GM12878 (cell line): ENCODE data around the gene MPC1. TPM values are rescaled to one million over a fixed set of nuclear protein-coding genes. Genes with fewer than 3 reads are reported as not detected.

Source experiments
- ASH2L ChIP-seq: fragments of 300-600, 200-600 bp; sonication (generic); IDR thresholded peaks from 2 replicates; pipeline ENCODE4 v1.6.1; 2017; ENCODE audit warnings: low read depth, mild to moderate bottlenecking, borderline replicate concordance
- CBX3 ChIP-seq: fragments of 200-600 bp; sonication (generic); IDR thresholded peaks from 2 replicates; pipeline ENCODE4 v1.6.1; 2016; ENCODE audit warnings: low read depth, borderline replicate concordance
- CEBPZ ChIP-seq: fragments of 150-350 bp; IDR thresholded peaks from 2 replicates; pipeline ENCODE4 v1.6.1; 2016; ENCODE audit warnings: low read depth, low read length
- CREB1 ChIP-seq: IDR thresholded peaks from 2 replicates; pipeline ENCODE4 v1.6.1; 2012; ENCODE audit warnings: low read depth, mild to moderate bottlenecking, inconsistent platforms
- EED ChIP-seq: sonication (generic); IDR thresholded peaks from 2 replicates; pipeline ENCODE4 v1.6.1; 2016; ENCODE audit warnings: antibody characterized with exemption, low read depth
- HDGF ChIP-seq: fragments of 450-650 bp; IDR thresholded peaks from 2 replicates; pipeline ENCODE4 v1.6.1; 2016; ENCODE audit warnings: antibody characterized with exemption
- IRF5 ChIP-seq: fragments of 450-650 bp; IDR thresholded peaks from 2 replicates; pipeline ENCODE4 v1.6.1; 2017; ENCODE audit warnings: borderline replicate concordance
- LARP7 ChIP-seq: fragments of 450-650 bp; IDR thresholded peaks from 2 replicates; pipeline ENCODE4 v1.6.1; 2017; ENCODE audit warnings: mild to moderate bottlenecking
- PAX8 ChIP-seq: fragments of 450-650 bp; IDR thresholded peaks from 2 replicates; pipeline ENCODE4 v1.6.1; 2017; ENCODE audit warnings: mild to moderate bottlenecking, moderate library complexity
- PML ChIP-seq: IDR thresholded peaks from 2 replicates; pipeline ENCODE4 v1.6.1; 2012; ENCODE audit warnings: low read length, inconsistent platforms
- POLR2A ChIP-seq: IDR thresholded peaks from 2 replicates; pipeline ENCODE4 v1.6.1; 2011; ENCODE audit warnings: low read depth, mild to moderate bottlenecking, low read length
- SIX5 ChIP-seq: IDR thresholded peaks from 2 replicates; pipeline ENCODE4 v1.6.1; 2011; ENCODE audit warnings: mild to moderate bottlenecking, low read depth, low read length, moderate library complexity; ENCODE audit not compliant: severe bottlenecking
- SPI1 ChIP-seq: IDR thresholded peaks from 2 replicates; pipeline ENCODE4 v1.6.1; 2011; ENCODE audit warnings: low read depth, mild to moderate bottlenecking, low read length, moderate library complexity, borderline replicate concordance; ENCODE audit not compliant: insufficient read depth
- STAT3 ChIP-seq: IDR thresholded peaks from 2 replicates; pipeline ENCODE4 v1.6.1; 2011; ENCODE audit warnings: low read depth, low read length, improper control_type of control experiment
- TBL1XR1 ChIP-seq: IDR thresholded peaks from 2 replicates; pipeline ENCODE4 v1.6.1; 2012; ENCODE audit warnings: low read depth, low read length, improper control_type of control experiment
- WRNIP1 ChIP-seq: IDR thresholded peaks from 2 replicates; pipeline ENCODE4 v1.6.1; 2011; ENCODE audit warnings: low read depth, low read length, improper control_type of control experiment, borderline replicate concordance
- ZZZ3 ChIP-seq: IDR thresholded peaks from 2 replicates; pipeline ENCODE4 v1.6.1; 2011; ENCODE audit warnings: low read depth; ENCODE audit not compliant: control insufficient read depth, insufficient read length
- polyA plus RNA-seq, 11 experiments: library from polyadenylated mRNA; depleted of rRNA in 4 of 11; unstranded in 6 of 11; stranded (reverse) in 5 of 11; fragments of >200 nt; fragmentation: Nextera tagmentation in 4 of 11; fragmentation: Illumina TruSeq in 1 of 11; extraction: Ambion mirVana in 4 of 11; extraction: Trizol in 1 of 11; gene quantifications; 1 replicate in 1 of 11; 2 replicates in 10 of 11; pipeline versions ENCODE4 v1.2.1 to v1.2.3, GENCODE V29; 2011 to 2016; ENCODE audit warnings: inconsistent platforms in 2 of 11, missing spikeins in 2 of 11, low read depth in 1 of 11
- total RNA-seq, 4 experiments: library from RNA; depleted of rRNA in 3 of 4; stranded (reverse); fragments of >200 nt in 3 of 4; fragmentation: Illumina TruSeq in 1 of 4; extraction: Trizol in 1 of 4; gene quantifications; 2 replicates each; pipeline versions ENCODE4 v1.2.1 to v1.2.3, GENCODE V29; 2013 to 2021
- TF ChIP-seq, protein P1 (sequence below): IDR thresholded peaks from 2 replicates; pipeline ENCODE4 v1.6.1; 2011; ENCODE audit warnings: mild to moderate bottlenecking, low read depth, low read length, moderate library complexity; ENCODE audit not compliant: insufficient replicate concordance
- TF ChIP-seq, protein P2 (sequence below): IDR thresholded peaks from 2 replicates; pipeline ENCODE4 v1.6.1; 2012; ENCODE audit warnings: low read depth, low read length, improper control_type of control experiment

Gene MPC1
- total and polyA plus RNA-seq, 10 of the 15 experiments (the other 5 are each of a cell fraction or from before 2014, with no cell fraction given), result 53.2 to 177 (median 78.8) TPM

DNA sequence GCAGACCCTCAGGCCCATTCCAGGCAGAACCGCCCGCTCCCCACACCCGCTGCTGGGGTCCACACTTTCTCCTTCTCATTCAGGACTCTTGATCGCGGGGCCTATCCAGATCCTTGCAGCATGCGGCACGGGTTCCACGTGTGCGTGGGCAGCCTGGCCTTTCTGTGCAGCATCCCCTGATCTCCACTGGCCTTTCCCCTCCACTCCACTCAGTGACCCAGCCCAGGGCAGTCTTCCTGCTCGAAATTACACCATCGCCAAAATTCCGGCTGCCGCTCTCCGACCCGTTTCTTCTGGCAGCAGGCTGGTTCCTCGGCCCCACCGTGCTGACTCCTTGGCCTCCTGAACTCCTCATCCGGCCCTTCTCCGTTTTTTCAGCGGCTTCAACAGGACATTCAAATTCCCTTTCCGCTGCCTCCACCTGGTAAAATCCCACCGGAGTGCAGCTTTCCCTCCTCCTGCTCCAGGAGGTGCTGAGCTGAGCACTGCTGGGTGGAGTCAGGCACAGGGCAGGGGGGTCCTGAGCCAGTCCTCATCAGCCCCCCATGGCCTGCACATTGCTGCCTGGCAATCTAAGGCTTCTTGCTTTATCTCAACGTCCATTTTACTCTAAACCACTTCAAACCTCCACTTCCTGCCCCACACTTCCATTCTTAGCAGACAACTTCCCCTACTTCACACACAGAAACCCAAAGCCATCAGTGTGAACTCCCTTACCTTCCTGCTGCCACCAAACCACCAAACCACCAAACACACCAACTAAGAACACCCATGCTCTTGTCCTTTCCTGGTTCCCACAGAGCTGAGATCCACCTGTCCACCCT lies 49.4 kb downstream of the MPC1 start (continued):
- TF ChIP-seq STAT3 (0 out of 2 replicates have a peak, but pooled peaks have one; percentile 35), PML (0 out of 2 replicates have a peak, but pooled peaks have one; percentile 58), CEBPZ (no peak), WRNIP1 (no peak), POLR2A (peak; percentile 40; the same call in 1 of the 2 replicates), SPI1 (peak; percentile 64; the same call in 1 of the 2 replicates), LARP7 (no peak), EED (peak; percentile 16; the same call in 1 of the 2 replicates), SIX5 (no peak), ASH2L (no peak), IRF5 (no peak), CREB1 (peak; percentile 49; the same call in 1 of the 2 replicates), ZZZ3 (no peak), PAX8 (no peak), CBX3 (no peak), HDGF (peak; percentile 94), TBL1XR1 (no peak)
- TF ChIP-seq, protein P1, sequence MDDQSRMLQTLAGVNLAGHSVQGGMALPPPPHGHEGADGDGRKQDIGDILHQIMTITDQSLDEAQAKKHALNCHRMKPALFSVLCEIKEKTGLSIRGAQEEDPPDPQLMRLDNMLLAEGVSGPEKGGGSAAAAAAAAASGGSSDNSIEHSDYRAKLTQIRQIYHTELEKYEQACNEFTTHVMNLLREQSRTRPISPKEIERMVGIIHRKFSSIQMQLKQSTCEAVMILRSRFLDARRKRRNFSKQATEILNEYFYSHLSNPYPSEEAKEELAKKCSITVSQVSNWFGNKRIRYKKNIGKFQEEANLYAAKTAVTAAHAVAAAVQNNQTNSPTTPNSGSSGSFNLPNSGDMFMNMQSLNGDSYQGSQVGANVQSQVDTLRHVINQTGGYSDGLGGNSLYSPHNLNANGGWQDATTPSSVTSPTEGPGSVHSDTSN, result no peak
- TF ChIP-seq, protein P2, sequence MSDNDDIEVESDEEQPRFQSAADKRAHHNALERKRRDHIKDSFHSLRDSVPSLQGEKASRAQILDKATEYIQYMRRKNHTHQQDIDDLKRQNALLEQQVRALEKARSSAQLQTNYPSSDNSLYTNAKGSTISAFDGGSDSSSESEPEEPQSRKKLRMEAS, result no peak
